Thoracic aorta (tissue), 2 donors: ENCODE measurements around the gene ZC3H7A. TPM values are rescaled to one million over a fixed set of nuclear protein-coding genes. Genes with fewer than 3 reads are reported as not detected.

Experiments used
- ATAC-seq: fragments of 150-250 bp; one replicate; pipeline ENCODE4 v1.8.0; 2017; ENCODE audit warnings: low read depth; ENCODE audit not compliant: insufficient number of reproducible peaks, low FRiP score
- DNase-seq: peaks from one replicate; pipeline ENCODE4 v3.0.0-alpha.2; 2020; ENCODE audit warnings: low spot score
- H3K27ac ChIP-seq, 2 donors: fragments of 200-600 bp; sonication (generic); 1 replicate in 1 of 2; 2 replicates in 1 of 2; pipeline ENCODE4 v1.5.1; 2016; ENCODE audit warnings: mild to moderate bottlenecking in 2 of 2, moderate library complexity in 2 of 2
- H3K27me3 ChIP-seq: fragments of 200-600 bp; sonication (generic); replicated peaks from 2 replicates; pipeline ENCODE4 v1.6.0; 2016; ENCODE audit warnings: mild to moderate bottlenecking; ENCODE audit not compliant: insufficient read depth
- H3K36me3 ChIP-seq: fragments of 200-600 bp; sonication (generic); one replicate; pipeline ENCODE4 v1.5.1; 2016
- H3K4me1 ChIP-seq, 2 donors: fragments of 200-600 bp; sonication (generic); 1 replicate in 1 of 2; 2 replicates in 1 of 2; pipeline versions ENCODE4 v1.5.1 to v1.6.0; 2016; ENCODE audit warnings: low read depth in 2 of 2, mild to moderate bottlenecking in 1 of 2; ENCODE audit not compliant: control insufficient read depth in 1 of 2
- H3K4me3 ChIP-seq: fragments of 200-600 bp; sonication (generic); 2 replicates; pipeline ENCODE4 v1.5.1; 2016; ENCODE audit warnings: mild to moderate bottlenecking
- H3K9me3 ChIP-seq: fragments of 200-600 bp; sonication (generic); 2 replicates; pipeline ENCODE4 v1.5.1; 2016
- total RNA-seq, 2 donors: library from RNA; depleted of rRNA; stranded (reverse); fragments of >200 nt; gene quantifications; one replicate each; pipeline versions ENCODE4 v1.1.0 to v1.2.3, GENCODE V29; 2016
- TF ChIP-seq, protein P1 (sequence below): fragments of 200-600 bp; sonication (generic); IDR thresholded peaks from one replicate; pipeline ENCODE4 v1.5.1; 2019; ENCODE audit warnings: antibody characterized with exemption

ZC3H7A gene
- total RNA-seq, 2 donors from 2014 or later = 47.8 to 86.1 TPM

DNA sequence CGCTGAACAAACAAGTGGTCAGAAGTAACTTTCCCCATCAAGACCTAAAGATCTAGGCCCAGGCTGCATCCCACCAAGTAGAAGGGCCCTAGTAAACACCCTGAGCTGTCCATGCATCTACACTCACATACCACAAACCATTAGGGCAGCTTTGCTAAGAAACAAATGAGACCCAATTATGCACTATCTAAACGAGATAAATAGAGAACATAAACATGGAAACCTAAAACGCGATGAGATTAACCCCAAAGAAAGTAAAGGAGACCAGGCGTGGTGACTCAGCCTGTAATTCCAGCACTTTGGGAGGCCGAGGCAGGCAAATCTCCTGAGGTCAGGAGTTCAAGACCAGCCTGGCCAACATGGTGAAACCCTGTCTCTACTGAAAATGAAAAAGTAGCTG, 60.2 kb downstream of the ZC3H7A start:
- H3K27ac ChIP-seq = no peak overlapping the region
- no peak overlapping the region for H3K4me3 ChIP-seq
- TF ChIP-seq, protein P1, sequence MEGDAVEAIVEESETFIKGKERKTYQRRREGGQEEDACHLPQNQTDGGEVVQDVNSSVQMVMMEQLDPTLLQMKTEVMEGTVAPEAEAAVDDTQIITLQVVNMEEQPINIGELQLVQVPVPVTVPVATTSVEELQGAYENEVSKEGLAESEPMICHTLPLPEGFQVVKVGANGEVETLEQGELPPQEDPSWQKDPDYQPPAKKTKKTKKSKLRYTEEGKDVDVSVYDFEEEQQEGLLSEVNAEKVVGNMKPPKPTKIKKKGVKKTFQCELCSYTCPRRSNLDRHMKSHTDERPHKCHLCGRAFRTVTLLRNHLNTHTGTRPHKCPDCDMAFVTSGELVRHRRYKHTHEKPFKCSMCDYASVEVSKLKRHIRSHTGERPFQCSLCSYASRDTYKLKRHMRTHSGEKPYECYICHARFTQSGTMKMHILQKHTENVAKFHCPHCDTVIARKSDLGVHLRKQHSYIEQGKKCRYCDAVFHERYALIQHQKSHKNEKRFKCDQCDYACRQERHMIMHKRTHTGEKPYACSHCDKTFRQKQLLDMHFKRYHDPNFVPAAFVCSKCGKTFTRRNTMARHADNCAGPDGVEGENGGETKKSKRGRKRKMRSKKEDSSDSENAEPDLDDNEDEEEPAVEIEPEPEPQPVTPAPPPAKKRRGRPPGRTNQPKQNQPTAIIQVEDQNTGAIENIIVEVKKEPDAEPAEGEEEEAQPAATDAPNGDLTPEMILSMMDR = no peak
- ATAC-seq (no peak), DNase-seq (no peak)
- H3K4me1 ChIP-seq = peaks cover 17 to 70% of the 10 kb centered on the region in 2 donors
- H3K9me3 ChIP-seq = no peaks in the 10 kb centered on the region
- no peaks in the 10 kb centered on the region for H3K27me3 ChIP-seq
- peaks cover 10% of the 10 kb centered on the region for H3K36me3 ChIP-seq

DNA sequence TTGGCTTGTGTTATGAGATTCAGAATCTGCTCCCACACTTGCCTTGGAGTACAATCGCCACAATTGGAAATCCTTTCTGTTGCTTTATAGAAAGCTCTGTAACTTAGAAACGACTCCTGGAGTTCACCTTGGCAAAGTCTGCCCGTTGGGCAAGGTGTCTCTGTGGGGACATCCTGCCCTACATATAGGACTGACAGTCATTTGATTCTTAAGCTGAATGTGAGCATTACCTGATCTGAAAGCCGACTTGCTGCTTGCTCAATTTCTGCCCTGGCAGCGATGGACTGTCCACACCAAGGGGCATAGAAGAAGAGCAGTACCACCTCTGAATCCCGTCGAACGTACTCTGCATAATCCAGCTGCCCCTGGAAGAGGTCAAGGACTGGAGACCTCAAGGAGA, 61.3 kb downstream of the ZC3H7A start:
- Histone ChIP-seq H3K4me3 (no peak overlapping the region), H3K9me3 (no peaks in the 10 kb centered on the region), H3K27ac (peak overlapping the region in 1 of 2 donors; percentile 1), H3K4me1 (peaks cover 12 to 62% of the 10 kb centered on the region in 2 donors), H3K27me3 (no peaks in the 10 kb centered on the region), H3K36me3 (peaks cover 13% of the 10 kb centered on the region)
- TF ChIP-seq, protein P1 = no peak
- ATAC-seq (no peak), DNase-seq (no peak)

DNA sequence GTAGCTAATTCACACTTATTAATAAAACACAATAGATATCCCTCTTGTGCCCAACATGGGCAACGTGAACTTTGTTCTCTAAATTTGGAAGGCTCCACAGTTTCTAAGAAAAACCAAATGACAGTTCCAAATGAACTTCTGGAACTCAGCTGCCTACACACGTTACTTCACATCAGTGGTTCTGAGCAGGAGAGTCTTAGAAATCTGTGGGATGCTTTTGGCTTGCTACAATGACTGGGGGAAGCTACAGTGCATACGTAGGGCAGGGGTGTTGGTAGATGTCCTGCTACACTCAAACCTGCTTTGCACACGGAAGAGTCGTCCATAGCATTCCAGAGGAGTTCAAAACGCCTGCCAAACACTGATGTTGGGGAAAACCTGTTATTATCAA, 62.4 kb downstream of the ZC3H7A start:
- DNase-seq (no peak), ATAC-seq (no peak)
- Histone ChIP-seq H3K4me3 (no peak overlapping the region), H3K9me3 (no peaks in the 10 kb centered on the region), H3K27ac (peak overlapping the region; percentile 10 to 46), H3K36me3 (peaks cover 15% of the 10 kb centered on the region), H3K27me3 (no peaks in the 10 kb centered on the region), H3K4me1 (peaks cover 10 to 51% of the 10 kb centered on the region in 2 donors)
- TF ChIP-seq, protein P1 = no peak

DNA sequence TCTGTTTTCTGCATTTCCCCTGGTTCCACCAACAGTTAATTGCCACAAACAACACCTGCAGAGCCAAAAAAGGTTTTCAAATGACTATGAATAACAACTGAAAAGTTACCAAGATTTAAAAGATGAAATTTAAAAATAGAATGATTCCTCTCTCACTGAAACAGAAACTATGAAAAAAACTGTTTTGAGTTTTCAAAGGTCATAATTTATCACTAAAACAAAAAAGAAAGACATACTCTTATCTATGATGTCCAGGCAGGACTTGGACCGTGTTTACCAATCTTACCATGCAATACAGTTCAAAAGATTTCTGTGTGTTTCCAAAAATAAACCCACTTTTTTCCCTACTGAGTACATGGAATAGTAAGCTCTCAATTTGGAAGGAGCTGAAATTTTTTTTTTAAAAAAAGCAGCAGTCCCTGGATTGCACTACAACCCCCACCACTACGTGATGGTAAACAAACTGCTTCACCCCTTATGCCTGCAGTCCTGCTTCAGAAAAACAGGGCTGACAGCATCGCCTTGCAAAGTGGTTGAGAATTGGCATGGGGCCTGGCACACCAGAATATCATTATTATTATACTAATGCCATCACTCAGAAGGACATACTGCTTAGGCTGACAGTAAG, 62.9 kb downstream of the ZC3H7A start:
- H3K4me3 ChIP-seq = no peak overlapping the region
- H3K4me1 ChIP-seq = peaks cover 10 to 46% of the 10 kb centered on the region in 2 donors
- no peaks in the 10 kb centered on the region for H3K27me3 ChIP-seq
- H3K36me3 ChIP-seq = peaks cover 15% of the 10 kb centered on the region
- DNase-seq (no peak), ATAC-seq (no peak)
- peak overlapping the region; percentile 43 to 46 for H3K27ac ChIP-seq
- H3K9me3 ChIP-seq = no peaks in the 10 kb centered on the region
- TF ChIP-seq, protein P1 = no peak

DNA sequence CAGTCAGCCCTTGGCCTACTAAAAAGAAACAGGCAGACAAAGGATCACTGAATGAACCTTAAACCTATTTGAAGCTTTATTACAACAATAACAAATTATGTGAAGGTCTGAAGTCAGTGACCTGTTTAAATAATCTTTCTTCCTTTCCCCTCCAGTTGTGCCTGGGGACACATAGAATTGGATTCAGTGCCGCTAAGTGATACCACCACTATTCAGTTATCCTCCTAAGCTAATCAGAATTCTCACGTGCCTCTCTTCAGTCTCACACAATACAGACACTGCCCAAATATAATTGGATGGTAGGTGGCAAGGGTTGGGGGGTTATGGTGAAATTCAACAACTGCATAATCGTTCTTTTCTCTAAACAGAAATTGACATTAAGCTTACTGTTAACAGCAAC, 65.8 kb downstream of the ZC3H7A start:
- TF ChIP-seq, protein P1 = no peak
- H3K27me3 ChIP-seq = no peaks in the 10 kb centered on the region
- H3K9me3 ChIP-seq = no peaks in the 10 kb centered on the region
- ATAC-seq = no peak
- no peak overlapping the region for H3K4me3 ChIP-seq
- DNase-seq = no peak
- peaks cover 24% of the 10 kb centered on the region for H3K36me3 ChIP-seq
- peak overlapping the region in 1 of 2 donors; percentile 6 for H3K27ac ChIP-seq
- peaks cover 10 to 27% of the 10 kb centered on the region in 2 donors for H3K4me1 ChIP-seq
